DND-41 (cell line): ENCODE results near the gene DZIP1.

Source experiments
- EZH2 ChIP-seq: IDR thresholded peaks from 3 replicates; pipeline ENCODE4 v1.6.1; 2012; ENCODE audit warnings: borderline replicate concordance, low read depth, mild to moderate bottlenecking, moderate library complexity, low read length, inconsistent platforms; ENCODE audit not compliant: severe bottlenecking
- TF ChIP-seq, protein P1 (sequence below): IDR thresholded peaks from 2 replicates; pipeline ENCODE4 v1.5.1; 2012; ENCODE audit warnings: borderline replicate concordance, low read length, moderate library complexity, mild to moderate bottlenecking; ENCODE audit not compliant: poor library complexity, severe bottlenecking; ENCODE audit errors: extremely low read depth

- TF ChIP-seq, protein P1, sequence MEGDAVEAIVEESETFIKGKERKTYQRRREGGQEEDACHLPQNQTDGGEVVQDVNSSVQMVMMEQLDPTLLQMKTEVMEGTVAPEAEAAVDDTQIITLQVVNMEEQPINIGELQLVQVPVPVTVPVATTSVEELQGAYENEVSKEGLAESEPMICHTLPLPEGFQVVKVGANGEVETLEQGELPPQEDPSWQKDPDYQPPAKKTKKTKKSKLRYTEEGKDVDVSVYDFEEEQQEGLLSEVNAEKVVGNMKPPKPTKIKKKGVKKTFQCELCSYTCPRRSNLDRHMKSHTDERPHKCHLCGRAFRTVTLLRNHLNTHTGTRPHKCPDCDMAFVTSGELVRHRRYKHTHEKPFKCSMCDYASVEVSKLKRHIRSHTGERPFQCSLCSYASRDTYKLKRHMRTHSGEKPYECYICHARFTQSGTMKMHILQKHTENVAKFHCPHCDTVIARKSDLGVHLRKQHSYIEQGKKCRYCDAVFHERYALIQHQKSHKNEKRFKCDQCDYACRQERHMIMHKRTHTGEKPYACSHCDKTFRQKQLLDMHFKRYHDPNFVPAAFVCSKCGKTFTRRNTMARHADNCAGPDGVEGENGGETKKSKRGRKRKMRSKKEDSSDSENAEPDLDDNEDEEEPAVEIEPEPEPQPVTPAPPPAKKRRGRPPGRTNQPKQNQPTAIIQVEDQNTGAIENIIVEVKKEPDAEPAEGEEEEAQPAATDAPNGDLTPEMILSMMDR, result no peak
- no peak for TF ChIP-seq EZH2
Measured at GRCh38 chr13:95642999-95643398, 1.5 kb downstream of the DZIP1 start.
